Ecto neural progenitor cell (in vitro differentiated cells): ENCODE results near the gene PHF11.
A peak's percentile ranks its signal among the peaks of the same experiment; 100 is the strongest.
"Not testable (repeated sequence)": the region's sequence is repeated elsewhere in the genome, so short reads cannot be mapped to it uniquely, and the experiment has no call there.

Experiments used
- DNase-seq: peaks from one replicate; pipeline ENCODE4 v3.0.0-alpha.2; 2018; ENCODE audit warnings: low spot score

The PHF11 gene

DNA sequence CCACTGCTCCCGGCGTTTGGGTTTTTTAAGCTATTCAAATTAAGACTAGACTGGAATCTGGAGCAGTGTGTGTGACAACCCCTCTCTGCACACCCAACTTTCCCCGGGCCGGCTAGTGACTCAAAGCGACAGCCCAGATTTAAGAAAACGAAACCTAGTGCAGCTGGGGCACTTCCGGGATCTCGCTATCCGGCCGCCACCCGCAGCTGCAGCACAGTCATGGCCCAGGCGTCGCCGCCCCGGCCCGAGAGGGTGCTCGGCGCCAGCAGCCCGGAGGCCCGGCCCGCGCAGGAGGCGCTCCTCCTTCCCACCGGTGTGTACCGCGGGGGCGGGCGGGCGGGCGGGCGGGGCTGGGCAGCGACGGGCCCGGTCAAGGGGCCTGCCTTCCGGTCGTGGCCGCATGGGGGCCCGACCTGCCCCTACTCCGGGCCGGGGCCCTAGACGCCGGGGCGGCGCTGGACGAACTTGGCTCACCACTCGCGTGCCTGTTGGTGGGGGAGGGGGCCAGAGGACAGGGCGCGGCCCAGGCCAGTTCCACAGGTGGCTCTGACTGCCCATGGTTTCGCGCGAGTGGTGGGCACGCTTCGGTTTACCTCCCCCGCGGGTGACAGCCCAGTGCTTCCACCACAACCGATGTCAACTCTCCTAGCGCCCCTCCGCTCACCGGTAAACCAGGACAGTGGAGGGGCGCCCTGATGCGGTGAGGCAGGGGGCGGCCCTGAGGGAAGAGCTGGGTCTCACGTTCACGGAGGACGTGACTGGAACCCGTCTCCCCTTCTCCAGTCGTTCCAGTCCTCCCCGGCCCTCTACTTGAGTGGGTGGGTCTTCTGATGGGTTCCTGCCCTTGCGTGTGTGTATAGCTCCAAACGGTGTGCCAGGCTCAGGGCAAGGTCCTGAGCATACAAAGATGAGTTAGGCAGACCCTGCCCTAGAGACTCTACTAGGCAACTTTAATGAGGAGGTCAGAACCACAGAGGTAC is at the start of gene PHF11:
TSS of gene PHF11 (plus strand) at position 171 of the 980 bp plus-strand sequence. CDS start at position 220, 49 bp downstream.
- peak; percentile 83 for DNase-seq

GRCh38 chr13:49446473-49446872 is 49.3 kb upstream of the PHF11 start:
- DNase-seq, result no peak

GRCh38 chr13:49448753-49449152 is 47.0 kb upstream of the PHF11 start:
- DNase-seq, result no peak

DNA sequence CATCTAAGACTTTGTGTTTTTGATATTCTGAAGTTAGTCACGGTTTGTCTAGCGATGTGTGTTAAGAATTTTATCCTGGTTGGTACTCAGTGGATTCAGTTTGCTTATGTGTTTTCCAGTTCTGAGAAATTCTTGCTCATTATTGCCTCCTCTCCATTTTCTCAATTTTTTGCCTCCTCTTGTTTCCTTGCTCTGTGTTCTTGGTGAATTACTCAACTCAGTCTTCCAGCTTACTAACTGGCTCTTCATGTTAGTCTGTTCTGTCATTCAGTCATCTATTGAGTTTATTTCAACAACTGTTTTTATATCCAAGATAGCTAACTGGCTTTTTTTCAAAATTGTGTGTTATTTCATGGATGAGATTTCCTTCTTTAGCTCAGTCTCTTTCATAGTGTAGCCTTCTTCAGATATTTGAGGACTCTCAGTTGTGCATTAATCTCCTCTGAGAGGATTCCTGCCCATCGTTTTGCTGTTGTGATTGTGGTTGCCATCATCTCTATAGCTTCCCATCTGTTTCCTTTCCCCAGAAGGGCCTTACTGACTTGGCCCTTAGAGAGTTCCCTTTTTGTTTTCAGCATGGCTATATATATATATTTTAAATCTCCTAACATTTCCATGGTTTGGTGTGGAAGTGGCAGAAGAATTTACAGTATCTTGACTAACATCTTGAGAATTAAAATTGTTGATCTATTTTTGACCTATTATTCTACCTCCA is 45.5 kb upstream of the PHF11 start:
- DNase-seq, result no peak

DNA sequence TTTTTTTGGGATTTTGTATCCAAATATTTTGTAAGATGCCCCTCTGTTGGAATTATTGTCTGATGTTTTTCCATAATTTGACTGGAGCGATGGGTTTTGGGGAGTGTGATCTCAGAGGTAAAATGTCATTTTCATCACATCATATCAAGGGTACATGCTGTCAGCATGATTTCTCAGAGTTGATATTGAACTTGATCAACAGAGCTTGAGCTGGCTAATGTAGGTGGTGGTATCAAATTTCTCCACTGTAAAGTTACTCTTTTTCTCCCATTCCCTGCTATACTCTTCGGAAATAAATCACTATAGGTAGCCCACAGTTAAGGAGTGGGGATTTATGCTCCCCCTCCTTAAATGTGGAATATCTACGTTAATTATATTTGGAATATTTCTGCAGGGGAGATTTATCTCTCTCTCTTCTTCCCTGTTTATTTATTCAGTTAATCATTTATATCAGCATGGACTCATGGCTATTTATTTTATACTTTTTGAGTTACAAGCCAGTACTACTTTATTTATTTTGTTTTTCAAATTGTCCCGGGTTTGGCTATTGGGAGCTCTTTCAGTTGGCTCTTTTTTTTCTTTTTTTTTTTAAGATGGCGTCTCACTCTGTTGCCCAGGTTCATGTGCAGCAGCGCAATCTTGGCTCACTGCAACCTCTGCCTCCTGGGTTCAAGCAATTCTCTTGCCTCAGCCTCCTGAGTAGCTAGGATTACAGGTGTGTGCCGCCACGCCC is 42.9 kb upstream of the PHF11 start:
- no peak for DNase-seq

DNA sequence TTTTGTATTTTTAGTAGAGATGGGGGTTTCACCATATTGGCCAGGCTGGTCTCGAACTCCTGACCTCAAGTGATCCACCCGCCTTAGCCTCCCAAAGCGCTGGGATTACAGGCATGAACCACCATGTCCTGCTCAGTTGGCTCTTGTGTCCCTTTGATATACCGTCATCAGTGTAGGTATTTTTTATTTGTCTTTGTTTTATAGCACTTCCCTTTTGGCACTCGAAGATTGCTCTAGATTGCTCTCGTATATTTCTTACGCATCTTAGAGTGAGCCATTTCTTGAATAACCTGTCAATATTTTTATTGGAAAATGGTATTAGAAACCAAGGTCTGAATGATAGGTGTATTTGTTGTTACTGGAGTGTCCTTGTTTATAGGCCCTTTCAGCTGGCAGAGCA is 42.3 kb upstream of the PHF11 start:
- DNase-seq, result no peak

GRCh38 chr13:49454388-49455006 is 41.3 kb upstream of the PHF11 start:
- no peak for DNase-seq

DNA sequence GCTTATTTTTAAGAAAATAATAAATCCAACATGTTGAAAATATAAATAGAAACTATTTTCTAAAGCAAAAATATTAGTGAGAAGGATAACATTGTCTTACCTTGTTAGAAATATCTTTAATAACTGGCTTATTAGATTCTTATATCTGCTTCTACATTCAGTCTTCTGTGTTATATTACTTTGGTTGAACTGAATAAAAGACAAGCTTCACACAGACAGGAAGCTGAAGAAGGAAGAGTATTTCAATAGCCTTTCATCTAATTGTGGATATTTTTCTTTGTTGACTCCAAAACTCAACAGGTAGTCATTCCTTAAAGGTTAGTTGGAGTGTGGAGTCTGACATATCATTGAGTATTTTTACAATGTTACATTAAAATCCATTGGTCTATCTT is 40.8 kb upstream of the PHF11 start:
- DNase-seq, result no peak

DNA sequence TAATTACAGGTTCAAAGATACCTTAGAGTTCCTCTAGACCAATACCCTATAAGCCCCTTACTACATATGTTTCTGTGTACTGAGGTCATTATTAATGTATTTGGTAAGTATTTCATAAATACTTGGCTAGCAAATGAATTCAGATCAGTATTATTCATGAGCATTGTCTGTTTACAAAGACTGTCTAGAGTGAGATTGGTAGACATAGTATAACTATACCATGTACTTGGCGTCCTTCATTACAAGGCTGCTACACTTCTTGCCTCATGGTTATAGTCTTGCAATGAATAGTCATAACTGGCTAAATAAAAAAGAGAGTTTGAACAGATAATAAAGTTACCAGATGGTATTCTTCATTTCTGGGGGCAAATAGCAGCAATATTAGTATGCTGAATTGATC is 39.6 kb upstream of the PHF11 start:
- DNase-seq, result no peak

DNA sequence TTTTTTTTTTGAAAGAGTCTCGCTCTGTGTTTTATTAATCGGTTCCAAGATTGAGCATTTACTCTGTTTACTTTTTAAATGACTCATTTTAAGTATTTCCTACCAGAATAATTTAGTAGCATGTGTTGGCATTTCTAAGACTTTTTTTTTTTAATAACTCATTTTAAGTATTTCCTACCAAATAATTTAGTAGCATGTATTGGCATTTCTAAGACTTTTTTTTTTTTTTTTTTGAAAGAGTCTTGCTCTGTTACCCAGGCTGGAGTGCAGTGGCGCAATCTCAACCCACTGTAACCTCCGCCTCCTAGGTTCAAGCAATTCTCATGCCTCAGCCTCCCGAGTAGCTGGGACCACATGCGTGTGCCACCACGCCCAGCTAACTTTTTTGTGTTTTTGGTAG is 38.5 kb upstream of the PHF11 start:
- DNase-seq, result no peak

GRCh38 chr13:49459580-49459979 is 36.2 kb upstream of the PHF11 start:
- no peak for DNase-seq

DNA sequence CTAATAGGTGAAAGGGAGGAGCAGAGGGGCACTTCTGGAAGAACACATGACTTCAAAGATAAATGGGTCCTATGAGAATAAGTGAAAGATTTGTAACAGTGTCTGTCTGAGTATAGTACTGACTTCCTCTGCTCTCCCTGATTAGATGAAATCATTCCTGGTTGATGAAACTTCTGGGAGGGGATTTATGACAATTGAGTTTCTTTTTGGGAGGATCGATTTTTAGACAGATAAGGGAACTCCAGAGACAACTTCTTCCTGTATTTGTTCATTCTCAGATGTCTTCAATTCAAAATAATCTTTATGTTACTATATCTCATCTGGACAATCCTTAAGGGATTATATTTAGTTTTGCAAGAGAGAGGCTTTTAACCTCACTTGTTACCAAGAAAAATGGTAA is 31.7 kb upstream of the PHF11 start:
- no peak for DNase-seq

DNA sequence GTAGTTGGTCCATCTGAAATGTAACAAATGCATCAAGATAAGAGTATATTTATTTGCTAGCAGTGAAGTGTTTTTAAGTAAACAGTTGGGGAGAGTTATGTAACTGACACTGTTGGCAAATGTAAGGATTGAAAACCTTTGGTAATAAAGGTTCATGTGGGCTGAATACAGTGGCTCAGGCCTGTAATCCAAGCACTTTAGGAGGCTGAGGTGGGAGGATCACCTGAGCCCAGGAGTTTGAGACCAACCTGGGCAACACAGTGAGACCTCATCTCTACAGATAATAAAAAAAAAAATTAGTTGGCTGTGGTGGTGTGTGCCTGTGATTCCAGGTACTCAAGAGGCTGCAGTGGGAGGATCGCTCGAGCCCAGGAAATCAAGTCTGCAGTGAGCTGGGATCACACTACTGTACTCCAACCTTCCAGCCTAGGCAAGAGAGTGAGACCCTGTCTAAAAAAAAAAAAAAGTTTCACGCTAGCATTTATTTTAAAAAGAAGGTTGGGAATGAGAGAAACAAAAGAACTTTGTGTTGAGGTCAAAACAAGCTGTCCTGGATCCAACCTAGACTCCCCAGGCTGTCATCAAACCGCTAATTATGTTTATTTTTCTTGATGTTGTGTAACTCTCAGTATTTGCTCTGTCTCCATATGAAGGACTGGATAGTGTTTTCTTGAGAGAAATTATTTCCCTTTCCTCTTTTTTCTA is 31.0 kb upstream of the PHF11 start:
- DNase-seq, result no peak

- DNase-seq, result no peak
These were observed 29.4 kb upstream of the PHF11 start for GRCh38 chr13:49466292-49466838.

- DNase-seq, result no peak
These were observed 23.6 kb upstream of the PHF11 start for GRCh38 chr13:49472186-49472585.

GRCh38 chr13:49476529-49476928 is 19.2 kb upstream of the PHF11 start:
- DNase-seq, result no peak

GRCh38 chr13:49481788-49482187 is 14.0 kb upstream of the PHF11 start:
- no peak for DNase-seq

- DNase-seq, result no peak
These were observed 7.2 kb upstream of the PHF11 start for GRCh38 chr13:49488563-49488962.

- no peak for DNase-seq
These were observed 1.1 kb upstream of the PHF11 start for GRCh38 chr13:49494645-49495044.

DNA sequence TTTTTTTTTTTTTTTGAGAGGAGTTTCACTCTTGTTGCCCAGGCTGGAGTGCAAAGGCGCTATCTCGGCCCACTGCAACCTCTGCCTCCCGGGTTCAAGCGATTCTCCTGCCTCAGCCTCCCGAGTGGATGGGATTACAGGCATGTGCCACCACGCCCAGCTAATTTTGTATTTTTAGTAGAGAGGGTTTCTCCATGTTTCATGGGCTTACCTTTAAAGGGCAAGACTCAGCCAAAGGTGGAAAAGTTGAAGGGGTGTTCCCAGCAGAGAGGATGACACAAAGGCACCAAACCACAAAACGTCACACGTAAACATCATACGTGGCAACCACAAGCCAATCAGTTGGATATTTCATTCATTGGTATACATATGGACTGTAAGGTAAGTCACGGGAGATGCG is 1.1 kb downstream of the PHF11 start:
- DNase-seq, result not testable (repeated sequence)

DNA sequence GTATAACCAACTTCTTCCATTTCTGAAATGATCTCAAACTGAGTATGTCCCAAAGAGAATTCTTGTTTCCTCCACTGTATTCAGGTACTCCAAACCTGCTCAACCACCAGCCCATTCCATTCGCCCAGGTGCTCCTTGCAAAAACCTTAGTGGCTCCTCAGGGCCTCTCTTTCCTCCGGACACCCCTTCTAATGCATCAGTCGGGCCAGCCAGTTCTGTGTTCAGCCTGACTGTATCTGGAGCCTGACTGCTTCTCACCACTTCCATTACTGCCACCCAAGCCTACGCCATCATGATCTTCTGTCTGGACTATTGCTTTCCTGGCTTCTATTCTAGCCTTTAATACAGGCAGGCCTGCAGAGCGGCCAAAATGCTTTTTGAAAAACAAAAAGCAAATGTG is 1.5 kb downstream of the PHF11 start:
- DNase-seq, result no peak
